ENCODE data around the gene PNCK.
"Not testable (repeated sequence)": the region's sequence is repeated elsewhere in the genome, so short reads cannot be mapped to it uniquely, and the experiment has no call there.

The PNCK gene

GRCh38 chrX:153673428-153674218 is at the start of gene PNCK:
TSS of gene PNCK (minus strand) at chrX:153673813. CDS start at chrX:153673076, 737 bp downstream.
- in situ Hi-C loops (cut with HindIII; ENCODE audit: low sequenced_read_pairs), result no loop called here

- in situ Hi-C loops (cut with HindIII; ENCODE audit: low sequenced_read_pairs), result no loop called here
These were observed 49.2 kb upstream of the PNCK start for GRCh38 chrX:153722704-153723350.

GRCh38 chrX:153719701-153720100 is 46.1 kb upstream of the PNCK start:
- in situ Hi-C loops (cut with HindIII; ENCODE audit: low sequenced_read_pairs), result no loop called here

GRCh38 chrX:153719238-153719637 is 45.6 kb upstream of the PNCK start:
- in situ Hi-C loops (cut with HindIII; ENCODE audit: low sequenced_read_pairs), result no loop called here

GRCh38 chrX:153717445-153717844 is 43.8 kb upstream of the PNCK start:
- in situ Hi-C loops (cut with HindIII; ENCODE audit: low sequenced_read_pairs), result no loop called here

GRCh38 chrX:153714256-153714655 is 40.6 kb upstream of the PNCK start:
- in situ Hi-C loops (cut with HindIII; ENCODE audit: low sequenced_read_pairs), result no loop called here

- in situ Hi-C loops (cut with HindIII; ENCODE audit: low sequenced_read_pairs), result no loop called here
These were observed 36.4 kb upstream of the PNCK start for GRCh38 chrX:153709726-153710674.

GRCh38 chrX:153708415-153708814 is 34.8 kb upstream of the PNCK start:
- in situ Hi-C loops (cut with HindIII; ENCODE audit: low sequenced_read_pairs), result no loop called here

- in situ Hi-C loops (cut with HindIII; ENCODE audit: low sequenced_read_pairs), result no loop called here
These were observed 33.8 kb upstream of the PNCK start for GRCh38 chrX:153707406-153707805.

GRCh38 chrX:153706799-153707198 is 33.2 kb upstream of the PNCK start:
- in situ Hi-C loops (cut with HindIII; ENCODE audit: low sequenced_read_pairs), result no loop called here

GRCh38 chrX:153705403-153706060 is 31.9 kb upstream of the PNCK start:
- in situ Hi-C loops (cut with HindIII; ENCODE audit: low sequenced_read_pairs), result not testable (repeated sequence)

- in situ Hi-C loops (cut with HindIII; ENCODE audit: low sequenced_read_pairs), result not testable (repeated sequence)
These were observed 31.2 kb upstream of the PNCK start for GRCh38 chrX:153704631-153705402.

- in situ Hi-C loops (cut with HindIII; ENCODE audit: low sequenced_read_pairs), result no loop called here
These were observed 30.5 kb upstream of the PNCK start for GRCh38 chrX:153704021-153704526.

- in situ Hi-C loops (cut with HindIII; ENCODE audit: low sequenced_read_pairs), result no loop called here
These were observed 29.4 kb upstream of the PNCK start for GRCh38 chrX:153703036-153703370.

- in situ Hi-C loops (cut with HindIII; ENCODE audit: low sequenced_read_pairs), result no loop called here
These were observed 28.9 kb upstream of the PNCK start for GRCh38 chrX:153702336-153703035.

GRCh38 chrX:153701706-153702105 is 28.1 kb upstream of the PNCK start:
- in situ Hi-C loops (cut with HindIII; ENCODE audit: low sequenced_read_pairs), result no loop called here

GRCh38 chrX:153700967-153701366 is 27.4 kb upstream of the PNCK start:
- in situ Hi-C loops (cut with HindIII; ENCODE audit: low sequenced_read_pairs), result no loop called here

- in situ Hi-C loops (cut with HindIII; ENCODE audit: low sequenced_read_pairs), result no loop called here
These were observed 26.8 kb upstream of the PNCK start for GRCh38 chrX:153700376-153700945.

- in situ Hi-C loops (cut with HindIII; ENCODE audit: low sequenced_read_pairs), result not testable (repeated sequence)
These were observed 26.3 kb upstream of the PNCK start for GRCh38 chrX:153699784-153700371.
